ENCODE results near the gene HNRNPL. TPM values are rescaled to one million over a fixed set of nuclear protein-coding genes. Genes with fewer than 3 reads are reported as not detected.
"Not testable (repeated sequence)": the region's sequence is repeated elsewhere in the genome, so short reads cannot be mapped to it uniquely, and the experiment has no call there.

HNRNPL gene
- total RNA-seq, 1 donor from 2014 or later = 158 TPM

- DNase-seq (no peak), ATAC-seq (ENCODE audit: poor library complexity) (no peak)
- intact Hi-C loops (cut with DNase I) = no loop called here
Measured at GRCh38 chr19:38793671-38794070, 56.1 kb downstream of the HNRNPL start.

- intact Hi-C loops (cut with DNase I) = no loop called here
- DNase-seq (no peak), ATAC-seq (ENCODE audit: poor library complexity) (no peak)
Measured at GRCh38 chr19:38793177-38793576, 56.6 kb downstream of the HNRNPL start.

GRCh38 chr19:38792250-38793111 lies 57.3 kb downstream of the HNRNPL start:
- intact Hi-C loops (cut with DNase I) = no loop called here
- DNase-seq (peak; percentile 81), ATAC-seq (ENCODE audit: poor library complexity) (peak; percentile 33)

GRCh38 chr19:38791451-38792064 lies 58.2 kb downstream of the HNRNPL start:
- peak; percentile 97 for ATAC-seq (ENCODE audit: poor library complexity)
- intact Hi-C loops (cut with DNase I); DNase-seq: not testable (repeated sequence)

DNA sequence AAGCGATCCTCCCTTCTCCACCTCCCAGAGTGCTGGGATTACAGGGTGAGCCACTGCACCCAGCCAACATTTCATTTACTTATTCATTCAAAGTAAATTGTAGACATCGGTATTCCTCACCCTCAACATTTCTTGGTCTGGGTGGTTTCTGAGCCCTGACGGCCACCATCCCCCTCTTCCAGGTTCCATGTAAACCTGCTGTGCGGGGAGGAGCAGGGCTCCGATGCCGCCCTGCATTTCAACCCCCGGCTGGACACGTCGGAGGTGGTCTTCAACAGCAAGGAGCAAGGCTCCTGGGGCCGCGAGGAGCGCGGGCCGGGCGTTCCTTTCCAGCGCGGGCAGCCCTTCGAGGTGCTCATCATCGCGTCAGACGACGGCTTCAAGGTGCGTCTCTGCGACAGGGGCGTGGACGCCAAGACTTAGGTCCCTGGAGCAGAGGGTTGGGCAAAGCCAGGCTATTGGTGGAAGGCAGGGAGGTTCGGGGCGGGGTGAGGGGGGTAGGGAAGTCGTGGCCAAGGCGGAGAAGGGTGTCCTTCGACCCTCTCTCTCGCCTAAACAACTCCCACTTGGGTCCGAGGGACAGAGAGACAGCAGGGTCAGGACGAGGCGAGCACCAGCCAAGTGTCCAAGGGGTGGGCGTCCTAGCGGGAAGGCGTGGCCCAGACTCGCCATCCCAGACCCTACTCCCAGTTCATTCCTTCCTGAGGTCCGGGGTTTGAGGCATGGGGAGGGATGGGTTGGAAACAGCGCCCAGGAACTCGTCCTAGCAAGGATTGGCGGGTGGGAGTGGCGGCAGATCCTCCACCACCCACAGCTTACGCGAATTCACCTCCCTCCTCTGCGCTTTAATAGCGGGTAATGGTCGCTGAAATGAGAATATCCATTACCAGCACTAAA lies 59.0 kb downstream of the HNRNPL start:
- DNase-seq; intact Hi-C loops (cut with DNase I): not testable (repeated sequence)
- peak; percentile 3 for ATAC-seq (ENCODE audit: poor library complexity)

DNA sequence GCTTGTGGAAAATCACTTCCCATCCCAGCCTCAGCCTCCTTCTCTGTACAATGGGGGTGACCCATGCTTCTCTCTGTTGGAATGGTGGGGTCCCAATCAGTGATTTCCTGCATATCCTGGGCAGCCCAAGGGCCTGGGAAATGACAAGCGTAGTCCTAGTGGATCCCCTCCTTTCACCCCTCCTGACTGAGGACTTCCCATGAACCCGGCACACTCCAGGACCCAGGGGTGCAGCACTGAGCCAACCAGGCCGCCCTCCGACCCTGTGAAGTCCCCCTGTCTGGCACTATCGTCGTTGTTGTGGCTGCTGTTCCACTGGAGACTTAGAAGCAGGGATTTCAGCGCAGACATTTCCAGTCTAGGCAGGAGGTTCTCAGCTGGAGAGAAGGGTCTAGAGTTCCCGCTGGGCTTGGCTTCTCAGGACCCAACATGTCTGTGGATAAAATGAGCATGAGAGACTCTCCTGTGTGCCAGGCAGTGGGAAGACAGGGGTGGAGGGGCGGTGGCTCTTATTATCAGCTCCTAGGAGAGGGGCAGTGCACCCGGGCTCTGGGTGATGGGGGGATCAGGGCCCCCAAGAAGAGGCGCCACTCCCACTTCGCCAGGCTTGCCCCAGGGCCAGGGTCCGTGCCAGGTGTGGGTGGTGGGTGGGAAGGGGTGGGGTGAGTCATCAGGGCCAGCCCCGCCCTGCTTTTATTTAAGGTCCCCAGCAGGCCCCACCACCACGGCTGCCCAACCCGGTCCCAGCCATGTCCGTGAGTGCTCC lies 61.1 kb downstream of the HNRNPL start, which contains the start of gene LGALS7B:
TSS of gene LGALS7B (plus strand) at position 723 of the 766 bp plus-strand sequence. CDS start at position 750, 27 bp downstream.
- intact Hi-C loops (cut with DNase I) = no loop called here
- ATAC-seq (ENCODE audit: poor library complexity) (no peak), DNase-seq (no peak)

- intact Hi-C loops (cut with DNase I) = no loop called here
- DNase-seq (no peak), ATAC-seq (ENCODE audit: poor library complexity) (no peak)
Measured at GRCh38 chr19:38786572-38787265, 63.1 kb downstream of the HNRNPL start.

Other genes starting within 250 kb of the HNRNPL start
- 1.3 TPM for gene MAP4K1, start 232.0 kb downstream of the HNRNPL start, total RNA-seq
- gene EIF3K, start 230.8 kb downstream of the HNRNPL start, total RNA-seq = 644 TPM
- 125 TPM for gene ACTN4, start 202.3 kb downstream of the HNRNPL start, total RNA-seq
- not detected for gene CAPN12, start 105.5 kb downstream of the HNRNPL start, total RNA-seq
- not detected for gene LGALS7, start 76.5 kb downstream of the HNRNPL start, total RNA-seq
- gene LGALS7B, start 60.8 kb downstream of the HNRNPL start, total RNA-seq = not detected
- gene LGALS4, start 37.0 kb downstream of the HNRNPL start, total RNA-seq = 0.86 TPM
- gene ECH1, start 18.2 kb downstream of the HNRNPL start, total RNA-seq = 1,260 TPM
- gene RINL, start 28.3 kb upstream of the HNRNPL start, total RNA-seq = 6.3 TPM
- 96.2 TPM for gene SIRT2, start 49.6 kb upstream of the HNRNPL start, total RNA-seq
- 14.5 TPM for gene NFKBIB, start 50.0 kb upstream of the HNRNPL start, total RNA-seq
- gene CCER2, start 62.2 kb upstream of the HNRNPL start, total RNA-seq = not detected
- gene SARS2, start 80.8 kb upstream of the HNRNPL start, total RNA-seq = 14.5 TPM
- 74.3 TPM for gene MRPS12, start 81.0 kb upstream of the HNRNPL start, total RNA-seq
- gene FBXO17, start 125.8 kb upstream of the HNRNPL start, total RNA-seq = 1.7 TPM
- gene FBXO27, start 182.6 kb upstream of the HNRNPL start, total RNA-seq = 13.0 TPM
- not detected for gene ACP7, start 234.4 kb upstream of the HNRNPL start, total RNA-seq

All from Right ventricle myocardium superior (tissue), 1 donor.